ENCODE data around the gene RAD51B.

Gene RAD51B

DNA sequence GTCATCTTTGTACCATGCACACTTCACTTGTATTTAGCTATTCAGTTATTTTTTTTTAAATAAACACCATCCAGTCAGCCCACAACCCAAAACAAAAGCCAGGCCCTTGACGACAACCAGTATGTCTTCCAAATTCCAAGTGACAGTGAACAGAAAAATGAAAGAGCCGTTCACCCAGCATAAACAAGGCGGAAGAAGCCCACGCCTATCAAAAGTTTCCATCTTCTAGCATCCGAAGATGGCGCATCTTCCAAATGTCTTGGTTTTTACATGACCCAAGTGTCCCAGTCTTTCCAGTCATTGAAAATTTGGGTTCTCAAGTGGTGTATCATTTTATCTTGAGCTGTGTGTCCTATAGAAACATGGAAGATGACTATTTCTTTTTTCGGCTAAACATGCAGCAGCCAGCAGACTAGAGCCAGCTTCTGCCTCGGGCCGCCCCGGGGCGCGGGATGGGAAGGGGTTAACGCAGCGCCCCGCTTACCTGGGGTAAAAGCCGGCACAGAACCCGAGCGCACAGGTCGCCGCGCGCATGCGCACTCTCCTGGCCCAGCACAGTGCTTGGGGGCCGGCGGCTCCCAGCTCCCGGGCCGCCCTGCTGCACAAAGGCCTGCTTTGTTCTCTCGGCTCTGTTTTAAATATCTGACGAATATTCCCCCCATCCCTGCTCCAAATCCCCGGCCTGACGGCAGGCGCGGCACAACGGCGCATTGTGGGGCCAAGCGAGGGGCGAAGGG is 808.5 kb downstream of the RAD51B start:
- Mint-ChIP-seq H3K27me3 (ENCODE audit: low read depth) (peaks cover 38% of the 10 kb centered on the region), H3K27ac (no peak overlapping the region), H3K9me3 (peaks cover 6% of the 10 kb centered on the region), H3K36me3 (ENCODE audit: low read depth) (peaks cover 5% of the 10 kb centered on the region), H3K4me3 (peak overlapping the region; percentile 50), H3K4me1 (ENCODE audit: low read depth) (peaks cover 11% of the 10 kb centered on the region)

DNA sequence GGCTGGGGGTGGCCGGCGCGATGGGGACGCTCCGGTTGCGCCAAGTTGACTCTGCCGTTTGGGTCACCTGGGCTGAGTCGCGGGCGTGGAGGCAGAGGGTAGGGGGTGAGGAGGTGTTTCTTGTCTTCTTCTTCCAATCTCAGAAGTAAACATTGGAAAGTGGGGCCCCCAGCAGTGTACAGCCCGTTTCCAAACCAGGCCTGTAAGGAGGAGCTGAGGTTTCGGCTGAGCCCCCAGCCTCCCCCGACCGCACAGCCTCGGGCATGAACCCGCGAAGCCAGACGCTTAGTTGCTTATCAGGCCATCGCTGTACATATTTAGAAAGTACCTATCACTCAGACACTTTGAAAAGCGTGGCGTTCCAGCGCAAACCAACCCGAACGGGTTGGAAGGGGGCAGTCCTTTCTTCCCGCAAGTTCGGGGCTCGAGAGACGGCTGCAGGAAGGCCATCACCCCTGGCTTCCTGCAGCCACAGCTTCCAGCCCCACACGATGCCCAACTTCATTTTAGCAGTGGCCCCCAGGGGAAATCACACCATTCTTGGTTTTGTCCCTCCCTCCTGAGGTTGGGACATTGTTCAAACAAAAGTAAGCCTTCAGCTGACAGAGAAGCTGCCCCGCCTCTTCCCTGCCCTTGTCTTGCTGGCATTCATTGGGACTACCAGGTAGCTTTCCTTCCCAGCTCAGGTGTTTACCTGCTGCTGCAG is 809.2 kb downstream of the RAD51B start:
- Mint-ChIP-seq H3K4me1 (ENCODE audit: low read depth) (peaks cover 11% of the 10 kb centered on the region), H3K36me3 (ENCODE audit: low read depth) (peaks cover 5% of the 10 kb centered on the region), H3K27ac (peak overlapping the region; percentile 63), H3K27me3 (ENCODE audit: low read depth) (peaks cover 38% of the 10 kb centered on the region), H3K9me3 (peaks cover 6% of the 10 kb centered on the region), H3K4me3 (peak overlapping the region; percentile 50)

DNA sequence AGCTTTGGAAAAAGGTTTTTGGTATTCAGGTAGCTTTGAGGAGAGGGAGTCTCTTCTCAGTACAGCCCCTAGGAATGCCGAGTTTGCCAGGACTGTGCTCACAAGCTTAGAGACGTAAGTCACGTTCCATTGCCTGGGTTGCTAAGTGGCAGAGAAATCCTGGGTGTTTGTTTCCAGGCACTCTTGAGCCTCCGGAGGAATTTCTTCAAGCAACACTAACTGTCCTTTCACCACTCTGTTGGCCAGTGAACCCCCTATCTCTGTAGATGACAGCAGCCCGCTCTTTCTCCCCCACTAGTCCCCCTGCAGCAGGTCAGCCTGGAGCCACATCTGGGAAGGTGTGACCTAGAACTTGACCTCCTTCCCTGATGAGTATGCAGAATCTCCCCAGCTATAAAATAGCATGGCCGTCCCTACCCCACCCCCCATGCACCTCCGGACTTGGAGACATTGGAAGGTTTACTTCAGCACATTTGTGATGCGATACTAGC is 810.5 kb downstream of the RAD51B start:
- peaks cover 38% of the 10 kb centered on the region for H3K27me3 Mint-ChIP-seq (ENCODE audit: low read depth)
- H3K9me3 Mint-ChIP-seq, result peaks cover 6% of the 10 kb centered on the region
- peaks cover 5% of the 10 kb centered on the region for H3K36me3 Mint-ChIP-seq (ENCODE audit: low read depth)
- no peak overlapping the region for H3K27ac Mint-ChIP-seq
- peaks cover 11% of the 10 kb centered on the region for H3K4me1 Mint-ChIP-seq (ENCODE audit: low read depth)
- H3K4me3 Mint-ChIP-seq, result no peak overlapping the region

DNA sequence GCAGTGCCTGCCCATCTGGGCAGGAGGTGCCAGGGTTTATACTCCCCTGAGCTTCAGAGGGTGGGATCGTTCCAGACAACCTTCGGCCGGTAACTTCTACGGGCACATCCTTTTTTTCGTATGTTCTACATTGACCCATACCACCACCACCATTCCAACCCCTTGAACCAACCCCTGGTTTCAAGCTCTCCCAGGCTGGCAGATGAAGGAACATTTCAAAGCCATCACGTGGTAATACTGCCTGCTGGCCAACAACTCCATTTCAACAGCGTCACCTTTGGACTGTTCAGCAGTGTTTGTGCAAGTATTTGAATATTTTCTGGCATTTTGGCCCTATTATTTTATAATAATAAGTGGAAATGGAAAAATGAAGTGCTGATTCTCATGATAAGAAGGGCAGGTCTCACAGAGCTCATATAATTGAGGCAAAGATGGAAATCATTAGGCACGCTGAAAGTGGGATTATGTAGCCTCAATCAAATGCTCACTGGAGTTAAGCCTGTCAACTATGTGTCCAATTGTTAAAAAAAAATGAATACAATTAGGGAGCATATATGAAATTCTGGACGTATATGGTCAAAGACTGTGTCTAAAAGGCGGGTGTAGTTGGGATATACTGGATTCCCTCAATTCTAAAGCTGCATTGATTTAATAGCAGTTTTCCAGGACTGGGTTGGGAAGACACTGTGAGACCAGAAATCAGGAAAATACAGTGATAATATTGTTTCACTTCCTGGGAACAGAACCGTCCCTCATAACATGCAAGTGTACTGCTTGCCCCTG is 811.2 kb downstream of the RAD51B start:
- H3K27ac Mint-ChIP-seq, result no peak overlapping the region
- H3K4me1 Mint-ChIP-seq (ENCODE audit: low read depth), result peaks cover 11% of the 10 kb centered on the region
- no peak overlapping the region for H3K4me3 Mint-ChIP-seq
- H3K36me3 Mint-ChIP-seq (ENCODE audit: low read depth), result peaks cover 4% of the 10 kb centered on the region
- peaks cover 38% of the 10 kb centered on the region for H3K27me3 Mint-ChIP-seq (ENCODE audit: low read depth)
- peaks cover 6% of the 10 kb centered on the region for H3K9me3 Mint-ChIP-seq

DNA sequence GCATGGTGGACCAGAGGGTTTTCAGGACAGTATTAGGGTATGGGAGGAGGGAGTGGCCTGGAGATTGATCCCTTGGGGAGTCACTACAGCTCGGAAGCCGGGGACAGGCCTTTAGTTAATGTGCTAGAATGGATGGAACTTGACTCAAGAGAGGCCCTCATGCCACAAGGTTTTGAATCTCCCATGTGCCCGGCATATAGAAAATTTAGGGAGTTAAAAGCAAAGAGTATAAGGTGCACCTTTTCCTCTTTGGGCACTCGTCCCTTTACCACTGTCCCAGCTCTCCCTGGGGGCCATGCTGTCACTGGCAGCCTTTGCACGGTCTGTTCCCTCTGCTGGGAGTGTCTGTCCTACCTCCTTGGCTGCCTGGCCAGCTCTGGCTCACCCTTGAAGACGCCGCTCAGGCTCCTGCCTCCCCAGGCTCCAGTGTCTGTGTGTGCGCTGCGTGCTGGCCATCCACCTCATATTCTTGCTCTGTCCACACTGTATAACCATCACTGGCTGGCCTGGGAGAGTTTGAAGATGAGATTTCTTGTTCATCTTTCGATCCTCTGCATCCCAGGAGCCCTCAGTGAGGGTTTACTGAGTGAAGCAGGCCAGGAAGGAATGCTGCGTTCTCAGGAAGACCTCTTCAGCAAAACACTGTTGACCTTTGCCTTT is 811.9 kb downstream of the RAD51B start:
- H3K4me3 Mint-ChIP-seq, result no peak overlapping the region
- no peak overlapping the region for H3K27ac Mint-ChIP-seq
- H3K4me1 Mint-ChIP-seq (ENCODE audit: low read depth), result peaks cover 11% of the 10 kb centered on the region
- peaks cover 34% of the 10 kb centered on the region for H3K27me3 Mint-ChIP-seq (ENCODE audit: low read depth)
- peaks cover 4% of the 10 kb centered on the region for H3K36me3 Mint-ChIP-seq (ENCODE audit: low read depth)
- peaks cover 6% of the 10 kb centered on the region for H3K9me3 Mint-ChIP-seq

DNA sequence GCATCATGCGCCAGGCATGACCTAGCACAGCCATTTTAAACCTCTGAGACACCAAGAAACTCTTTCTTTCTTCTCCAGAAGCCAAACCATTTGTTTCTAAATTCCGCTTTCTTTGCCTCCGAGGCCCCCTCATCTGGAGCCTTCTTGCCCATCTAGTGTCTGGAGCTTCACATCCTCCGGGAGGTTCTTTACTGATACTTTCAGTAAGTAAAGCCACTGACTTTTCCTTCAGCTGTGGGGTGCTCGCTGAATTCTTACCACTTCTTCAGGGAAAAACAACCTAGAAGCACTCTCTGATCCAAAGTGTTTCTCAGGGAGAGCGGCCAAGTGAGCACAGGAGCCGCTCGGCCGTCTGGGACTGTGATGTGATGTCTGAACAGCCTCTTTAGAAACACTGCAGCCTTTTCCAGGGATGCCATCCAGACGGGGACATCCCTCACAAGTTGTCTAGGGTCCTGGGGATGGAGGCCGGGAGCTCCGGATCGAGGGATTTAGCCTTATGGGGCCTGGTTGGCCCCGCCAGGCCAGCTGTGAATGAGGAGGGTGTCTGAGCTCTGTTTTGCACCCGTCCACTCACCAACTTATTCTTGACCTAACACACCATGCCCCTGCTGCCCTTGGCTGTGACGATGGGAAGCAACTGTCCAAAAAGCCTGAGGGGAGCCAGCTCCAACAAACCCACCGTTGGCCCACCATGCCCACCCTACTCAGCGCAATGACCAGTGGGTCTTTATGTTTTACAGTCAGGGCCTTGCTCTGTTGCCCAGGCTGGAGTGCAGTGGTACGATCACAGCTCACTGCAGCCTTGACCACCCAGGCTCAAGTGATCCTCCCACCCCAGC is 812.7 kb downstream of the RAD51B start:
- peaks cover 11% of the 10 kb centered on the region for H3K4me1 Mint-ChIP-seq (ENCODE audit: low read depth)
- no peaks in the 10 kb centered on the region for H3K9me3 Mint-ChIP-seq
- H3K36me3 Mint-ChIP-seq (ENCODE audit: low read depth), result peaks cover 2% of the 10 kb centered on the region
- H3K27ac Mint-ChIP-seq, result no peak overlapping the region
- no peak overlapping the region for H3K4me3 Mint-ChIP-seq
- peaks cover 30% of the 10 kb centered on the region for H3K27me3 Mint-ChIP-seq (ENCODE audit: low read depth)

DNA sequence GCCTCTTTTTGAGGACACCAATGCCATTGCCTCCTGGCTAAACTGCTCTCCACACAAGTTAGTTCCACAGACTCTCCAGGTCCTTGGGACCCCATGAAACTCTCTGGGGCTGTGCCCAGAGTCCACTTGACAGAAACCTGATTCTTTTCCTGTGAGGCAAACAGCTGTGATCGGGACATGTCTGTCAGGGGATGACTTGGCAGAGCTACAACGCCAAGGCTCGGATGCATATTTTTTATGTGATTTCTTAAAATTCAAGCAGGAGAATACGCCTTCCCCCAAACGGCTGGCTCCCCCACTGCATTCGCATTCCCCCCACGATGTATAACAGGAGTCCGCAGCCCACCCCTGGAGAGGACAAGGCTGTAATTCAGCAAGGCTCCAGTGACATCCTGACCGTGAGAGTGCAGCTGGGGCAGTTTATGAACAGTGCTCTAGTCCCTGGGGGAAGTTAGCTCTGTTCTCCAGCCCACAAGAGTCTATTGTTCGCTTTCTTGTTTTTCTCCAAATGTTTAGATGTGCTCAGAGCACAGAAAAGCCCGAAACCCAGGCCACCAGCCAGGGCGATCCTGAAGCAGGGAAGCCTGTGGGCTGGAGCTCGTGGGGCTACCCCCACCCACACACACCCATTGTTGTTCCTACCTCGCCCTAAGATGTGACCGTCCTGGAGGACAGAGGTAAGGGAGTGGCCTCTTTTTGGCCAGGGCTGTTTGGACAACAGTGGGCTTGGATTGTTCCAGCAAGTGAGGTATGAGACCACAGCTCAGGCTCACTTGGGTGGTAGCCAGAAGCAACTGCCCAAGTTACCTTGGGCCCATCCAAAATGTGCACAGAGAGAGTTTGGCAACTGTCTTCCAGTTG is 813.8 kb downstream of the RAD51B start:
- Mint-ChIP-seq H3K36me3 (ENCODE audit: low read depth) (no peaks in the 10 kb centered on the region), H3K4me1 (ENCODE audit: low read depth) (peaks cover 8% of the 10 kb centered on the region), H3K4me3 (no peak overlapping the region), H3K27ac (no peak overlapping the region), H3K9me3 (no peaks in the 10 kb centered on the region), H3K27me3 (ENCODE audit: low read depth) (peaks cover 22% of the 10 kb centered on the region)

DNA sequence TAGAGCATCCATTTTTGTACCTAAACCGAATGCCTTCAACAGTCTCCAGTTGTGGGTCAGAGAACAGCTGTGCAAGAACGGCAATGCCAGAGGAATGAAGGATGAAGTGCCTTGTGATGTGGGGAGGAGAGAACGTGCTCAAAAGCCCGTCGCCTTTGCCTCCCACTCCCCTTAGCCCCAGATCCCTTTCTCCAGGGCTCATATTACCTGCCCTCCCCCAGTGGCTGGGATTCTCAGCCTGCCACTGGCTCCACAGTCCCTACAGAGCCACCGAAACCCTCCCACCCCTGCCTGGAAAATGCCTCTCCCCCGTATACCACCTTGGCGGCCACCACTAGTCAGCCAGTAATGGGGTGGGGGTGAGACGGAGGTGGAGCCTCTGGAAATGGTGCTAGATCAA is 814.8 kb downstream of the RAD51B start:
- Mint-ChIP-seq H3K27ac (no peak overlapping the region), H3K4me1 (ENCODE audit: low read depth) (no peaks in the 10 kb centered on the region), H3K4me3 (no peak overlapping the region), H3K27me3 (ENCODE audit: low read depth) (peaks cover 15% of the 10 kb centered on the region), H3K36me3 (ENCODE audit: low read depth) (no peaks in the 10 kb centered on the region), H3K9me3 (no peaks in the 10 kb centered on the region)

DNA sequence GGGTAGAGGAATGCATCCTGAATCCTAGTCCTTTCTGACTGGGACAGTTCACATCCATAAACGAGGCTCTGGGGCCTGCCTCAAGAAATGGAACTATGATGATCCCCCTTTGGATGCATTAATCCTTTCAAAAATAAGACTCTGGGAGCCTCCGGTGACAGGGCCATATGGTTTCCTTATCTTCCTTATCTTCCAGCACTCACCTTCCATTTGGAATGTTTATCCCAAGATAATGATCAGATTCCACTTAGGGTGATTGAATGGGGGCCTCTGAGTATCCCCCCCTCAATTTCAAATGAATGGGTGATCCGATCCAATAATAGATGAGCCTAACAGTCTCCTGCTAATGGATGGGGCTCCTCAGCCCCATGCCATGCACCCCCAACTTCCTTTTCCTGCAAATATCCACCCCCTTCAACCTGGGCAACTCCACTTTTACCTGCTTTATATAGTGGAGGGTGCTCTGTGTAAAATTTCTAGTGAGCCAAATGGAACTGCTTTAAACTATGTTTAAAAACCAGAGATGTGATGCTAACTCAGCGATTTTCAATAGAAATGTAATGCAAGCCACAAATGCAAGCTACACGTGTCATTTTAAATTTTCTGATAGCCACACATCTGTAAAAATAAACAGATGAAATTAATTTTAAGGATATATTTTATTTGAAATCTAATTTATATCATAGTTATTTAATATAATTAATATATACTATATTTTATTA is 815.5 kb downstream of the RAD51B start:
- no peaks in the 10 kb centered on the region for H3K36me3 Mint-ChIP-seq (ENCODE audit: low read depth)
- H3K27me3 Mint-ChIP-seq (ENCODE audit: low read depth), result peaks cover 10% of the 10 kb centered on the region

DNA sequence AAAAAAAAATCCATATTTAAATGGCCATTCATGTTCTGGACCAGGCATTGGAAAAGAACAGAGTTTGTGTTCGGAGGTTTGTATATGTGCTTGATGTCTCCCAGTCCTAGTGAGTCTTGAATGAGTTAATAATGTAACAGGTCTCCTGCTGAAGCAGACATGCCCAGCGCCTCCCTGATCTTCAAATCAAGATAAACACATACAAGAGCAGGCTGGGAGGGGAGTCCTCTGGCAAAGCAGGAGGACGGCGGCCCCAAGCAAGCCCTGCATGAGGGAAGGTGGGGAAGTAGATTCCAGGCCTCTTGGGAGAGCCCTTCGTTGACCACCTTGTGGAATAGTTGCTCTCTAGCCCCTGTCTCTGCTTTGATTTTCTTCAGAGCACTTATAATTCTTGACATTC is 817.0 kb downstream of the RAD51B start:
- no peaks in the 10 kb centered on the region for H3K27me3 Mint-ChIP-seq (ENCODE audit: low read depth)
- H3K4me1 Mint-ChIP-seq (ENCODE audit: low read depth), result no peaks in the 10 kb centered on the region
- H3K36me3 Mint-ChIP-seq (ENCODE audit: low read depth), result peaks cover 3% of the 10 kb centered on the region
- peaks cover 13% of the 10 kb centered on the region for H3K9me3 Mint-ChIP-seq
- H3K27ac Mint-ChIP-seq, result no peak overlapping the region
- no peak overlapping the region for H3K4me3 Mint-ChIP-seq

More for the DNA sequence above, 815.5 kb downstream of the RAD51B start:
- Mint-ChIP-seq H3K4me1 (ENCODE audit: low read depth) (no peaks in the 10 kb centered on the region), H3K4me3 (no peak overlapping the region), H3K27ac (no peak overlapping the region), H3K9me3 (no peaks in the 10 kb centered on the region)

DNA sequence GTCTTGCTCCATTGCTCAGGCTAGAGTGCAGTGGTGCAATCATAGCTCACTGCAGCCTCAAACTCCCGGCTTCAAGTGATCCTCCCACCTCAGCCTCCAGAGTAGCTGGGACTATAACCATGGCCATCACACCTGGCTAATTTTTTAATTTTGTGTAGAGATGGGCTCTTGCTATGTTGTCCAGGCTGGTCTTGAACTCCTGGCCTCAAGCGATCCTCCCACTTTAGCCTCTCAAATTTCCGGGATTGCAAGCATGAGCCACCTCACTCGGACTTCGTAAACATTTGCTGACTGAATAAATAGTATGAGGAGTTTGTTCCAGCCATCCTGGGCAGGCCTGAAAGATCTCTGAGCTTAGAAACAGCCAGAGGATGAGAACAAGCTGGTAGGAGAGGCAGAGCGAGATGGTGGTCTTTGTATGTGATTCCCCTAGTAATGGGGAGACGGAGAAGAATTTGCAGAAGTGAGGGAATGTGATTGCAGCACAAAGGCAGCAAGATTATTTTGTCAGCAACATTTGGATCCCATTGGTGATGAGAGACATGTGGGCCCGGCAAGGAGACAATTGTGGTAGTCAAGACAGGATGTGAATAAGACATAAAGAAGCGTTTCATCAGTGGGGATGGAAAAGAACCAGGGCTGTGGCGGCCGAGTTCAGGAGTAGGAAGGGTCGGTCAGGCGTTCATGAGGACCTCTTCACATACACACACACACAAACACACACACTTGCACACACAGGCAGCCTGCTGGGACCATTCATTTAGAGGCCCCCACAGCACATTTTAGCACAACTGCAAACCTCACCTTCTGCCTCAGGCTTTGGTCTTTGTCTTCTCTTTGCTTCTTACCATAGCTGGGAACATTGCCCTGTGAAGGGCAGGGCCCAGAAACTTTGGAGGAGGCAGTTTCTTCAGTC is 817.8 kb downstream of the RAD51B start:
- no peaks in the 10 kb centered on the region for H3K4me1 Mint-ChIP-seq (ENCODE audit: low read depth)
- H3K4me3 Mint-ChIP-seq, result no peak overlapping the region
- peaks cover 3% of the 10 kb centered on the region for H3K36me3 Mint-ChIP-seq (ENCODE audit: low read depth)
- H3K27ac Mint-ChIP-seq, result no peak overlapping the region
- peaks cover 14% of the 10 kb centered on the region for H3K9me3 Mint-ChIP-seq
- H3K27me3 Mint-ChIP-seq (ENCODE audit: low read depth), result no peaks in the 10 kb centered on the region

All from T-helper 1 cell treated with Interleukin-12 subunit alpha and Interleukin-12 subunit beta and Interleukin-4 antibody, amounts not matched to agents 30 μg/mL and 1 μg/mL, for 36 hours (primary cell).